Uterine smooth muscle cell (primary cell): ENCODE measurements around the gene EPSTI1. TPM values are rescaled to one million over a fixed set of nuclear protein-coding genes. Genes with fewer than 3 reads are reported as not detected.

ENCODE experiments used
- total RNA-seq: library from RNA; depleted of rRNA; stranded (reverse); fragments of >200 nt; gene quantifications from 2 replicates; pipeline ENCODE4 v1.2.3, GENCODE V29; 2014

EPSTI1 gene
- 2.4 TPM in 2 replicates for total RNA-seq

GRCh38 chr13:42991898-42992763 is at the start of gene EPSTI1:
Gene EPSTI1, minus strand, starts transcription at chr13:42992241. Its CDS starts 76 bp downstream, at chr13:42992165.

GRCh38 chr13:43023289-43023963 is 31.4 kb upstream of the EPSTI1 start, which contains the start of gene DNAJC15:
Gene DNAJC15, plus strand, starts transcription at chr13:43023586. Its CDS starts 41 bp downstream, at chr13:43023627.

Other genes starting within 250 kb of the EPSTI1 start
- gene FAM216B, start 210.7 kb downstream of the EPSTI1 start, total RNA-seq: not detected in 2 replicates
- 5.1 and 5.7 TPM in 2 replicates for gene DNAJC15, start 31.3 kb upstream of the EPSTI1 start, total RNA-seq